Measurements from ENCODE around the gene COL6A5.

DNA sequence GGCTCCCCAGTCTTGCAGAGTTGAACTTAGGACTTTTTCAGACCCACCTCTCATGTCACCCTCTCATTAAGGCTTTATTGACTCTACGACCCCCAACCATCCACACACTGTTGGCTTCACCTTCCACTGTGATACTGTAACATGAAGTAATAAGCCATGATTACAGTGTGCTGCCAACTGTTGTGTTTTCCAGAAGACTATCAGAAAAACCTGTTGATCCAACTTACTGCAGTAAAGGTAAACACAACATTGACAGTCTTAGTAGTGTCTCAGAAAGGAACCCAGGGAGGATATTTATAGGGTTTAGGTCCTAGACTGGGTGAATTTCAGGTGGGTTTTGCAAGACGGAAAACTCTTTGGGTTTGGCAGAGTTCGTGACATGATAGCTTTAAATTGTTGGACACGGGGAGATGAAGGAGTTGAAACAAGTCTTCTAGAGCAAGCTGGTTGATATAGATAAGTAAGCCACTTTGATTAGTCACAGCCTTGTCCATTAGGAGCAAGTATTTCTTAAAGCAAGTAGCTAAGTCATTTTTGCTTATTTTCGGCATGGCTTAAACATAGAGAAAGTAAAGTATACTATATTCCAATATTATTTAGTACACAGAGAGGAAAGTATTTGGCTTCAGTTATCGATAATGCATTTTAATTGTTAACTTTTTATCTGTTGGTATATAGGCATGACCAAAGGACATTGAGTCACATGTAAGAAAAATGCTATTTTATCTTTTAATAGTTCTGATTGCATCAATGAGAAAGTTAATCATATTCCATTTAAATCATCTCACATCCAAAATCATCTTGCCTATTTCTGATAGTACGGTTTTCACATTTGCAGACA, 2.4 kb upstream of the COL6A5 start:
- no peak for TF ChIP-seq RAD21 (IDR thresholded peaks at IDR 0.05)
- TF ChIP-seq FOXA2 (IDR thresholded peaks at IDR 0.05): no peak
- TF ChIP-seq, protein P1, sequence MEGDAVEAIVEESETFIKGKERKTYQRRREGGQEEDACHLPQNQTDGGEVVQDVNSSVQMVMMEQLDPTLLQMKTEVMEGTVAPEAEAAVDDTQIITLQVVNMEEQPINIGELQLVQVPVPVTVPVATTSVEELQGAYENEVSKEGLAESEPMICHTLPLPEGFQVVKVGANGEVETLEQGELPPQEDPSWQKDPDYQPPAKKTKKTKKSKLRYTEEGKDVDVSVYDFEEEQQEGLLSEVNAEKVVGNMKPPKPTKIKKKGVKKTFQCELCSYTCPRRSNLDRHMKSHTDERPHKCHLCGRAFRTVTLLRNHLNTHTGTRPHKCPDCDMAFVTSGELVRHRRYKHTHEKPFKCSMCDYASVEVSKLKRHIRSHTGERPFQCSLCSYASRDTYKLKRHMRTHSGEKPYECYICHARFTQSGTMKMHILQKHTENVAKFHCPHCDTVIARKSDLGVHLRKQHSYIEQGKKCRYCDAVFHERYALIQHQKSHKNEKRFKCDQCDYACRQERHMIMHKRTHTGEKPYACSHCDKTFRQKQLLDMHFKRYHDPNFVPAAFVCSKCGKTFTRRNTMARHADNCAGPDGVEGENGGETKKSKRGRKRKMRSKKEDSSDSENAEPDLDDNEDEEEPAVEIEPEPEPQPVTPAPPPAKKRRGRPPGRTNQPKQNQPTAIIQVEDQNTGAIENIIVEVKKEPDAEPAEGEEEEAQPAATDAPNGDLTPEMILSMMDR (IDR thresholded peaks at IDR 0.05; ENCODE audit: low read depth, low read length, missing input control): no peak
- no peak for TF ChIP-seq HNF4A (conservative IDR thresholded peaks at IDR 0.05)
- TF ChIP-seq RXRA (IDR thresholded peaks at IDR 0.05): no peak
